HG02981 (cell line): ENCODE measurements around the gene APMAP.
"Not testable (repeated sequence)": the region's sequence is repeated elsewhere in the genome, so short reads cannot be mapped to it uniquely, and the experiment has no call there.

Source experiments
- ATAC-seq: cut with Tn5 transposase; IDR thresholded peaks from one replicate; pipeline ENCODE4 v1.9.1; 2021; ENCODE audit warnings: mild to moderate bottlenecking, moderate library complexity; ENCODE audit not compliant: unreplicated experiment

Gene APMAP

DNA sequence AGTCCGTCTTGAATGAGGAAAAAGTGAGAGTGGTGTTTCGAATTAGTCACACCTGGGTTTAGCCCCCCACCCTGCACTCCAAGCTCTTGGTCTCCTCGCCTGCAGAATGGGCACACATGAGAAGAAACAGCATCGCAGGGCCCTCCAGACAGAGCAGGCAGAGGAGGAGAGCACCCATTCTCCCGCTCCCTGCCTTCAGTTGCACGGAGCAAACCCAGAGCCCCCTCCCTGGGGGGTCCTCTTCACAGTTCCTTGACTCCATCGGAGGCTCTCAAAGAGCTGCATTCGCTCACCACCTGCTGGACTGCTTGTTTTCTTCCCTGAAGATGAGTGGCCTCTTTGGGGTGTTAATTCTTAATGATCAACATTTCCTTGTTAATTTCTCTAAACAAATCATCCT, 38.4 kb downstream of the APMAP start:
- ATAC-seq, result no peak

- ATAC-seq, result no peak
Measured at GRCh38 chr20:24953621-24954133, 38.9 kb downstream of the APMAP start.

DNA sequence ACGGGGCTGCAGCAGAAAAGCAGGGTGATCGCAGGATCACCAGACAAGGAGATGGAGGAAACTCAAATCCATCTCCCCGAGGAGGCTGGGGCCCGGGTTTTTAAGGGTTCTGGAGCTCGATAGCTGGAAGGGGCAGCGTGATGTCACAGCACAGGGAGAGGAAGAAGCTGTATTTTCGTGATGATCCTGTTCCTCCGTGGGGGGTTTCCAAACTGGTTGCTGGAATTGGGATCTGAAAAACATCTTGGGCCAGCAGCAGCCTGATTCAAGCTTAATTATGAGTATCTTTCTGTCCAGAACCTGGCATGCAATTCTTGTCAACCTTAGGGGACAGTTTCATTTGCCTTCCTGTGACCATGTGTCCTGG, 39.4 kb downstream of the APMAP start:
- no peak for ATAC-seq

GRCh38 chr20:24952376-24953208, 40.0 kb downstream of the APMAP start:
- no peak for ATAC-seq

- no peak for ATAC-seq
Measured at GRCh38 chr20:24951536-24952083, 40.9 kb downstream of the APMAP start.

GRCh38 chr20:24950836-24951525, 41.6 kb downstream of the APMAP start:
- ATAC-seq, result no peak

GRCh38 chr20:24950128-24950835, 42.3 kb downstream of the APMAP start:
- no peak for ATAC-seq

GRCh38 chr20:24949756-24950127, 42.8 kb downstream of the APMAP start:
- no peak for ATAC-seq

DNA sequence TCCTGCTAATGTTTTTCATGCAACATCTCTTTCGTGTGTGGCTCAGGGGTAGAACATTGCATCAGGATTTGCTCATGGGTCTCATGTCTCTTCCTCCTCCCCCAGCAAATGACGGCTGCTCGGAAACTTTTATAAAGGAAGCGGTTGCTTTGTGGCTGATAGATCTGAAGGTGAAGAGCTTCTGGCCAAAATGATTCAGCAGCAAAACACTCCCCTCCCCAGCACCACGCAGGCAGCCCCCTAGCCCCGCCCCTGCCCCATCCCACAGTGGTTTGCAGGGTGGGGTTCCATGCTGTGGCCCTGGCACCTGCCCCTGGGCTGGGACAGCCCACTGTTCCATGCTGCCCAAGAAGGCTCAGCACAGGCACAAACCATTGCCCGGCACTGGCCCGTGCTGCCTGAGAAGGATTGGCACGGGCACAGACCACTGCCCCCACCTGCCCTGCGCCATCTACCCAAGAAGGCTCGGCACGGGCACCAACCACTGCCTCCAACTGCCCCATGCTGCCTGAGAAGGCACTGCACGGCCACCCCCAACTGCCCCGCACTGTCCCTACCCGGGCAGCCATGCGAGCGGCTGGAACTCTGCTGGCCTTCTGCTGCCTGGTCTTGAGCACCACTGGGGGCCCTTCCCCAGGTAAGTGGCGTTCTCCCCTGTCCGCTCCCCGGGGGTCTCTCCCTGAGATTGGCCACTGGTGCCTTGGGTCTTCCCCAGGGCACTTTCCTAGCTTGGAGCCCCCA, 43.4 kb downstream of the APMAP start, which contains the start of gene CST7:
Gene CST7, plus strand, starts transcription at position 331 of the 741 bp plus-strand sequence. Its CDS starts 237 bp downstream, at position 568.
- peak; percentile 68 for ATAC-seq

GRCh38 chr20:24948396-24948938, 44.1 kb downstream of the APMAP start:
- ATAC-seq, result not testable (repeated sequence)

DNA sequence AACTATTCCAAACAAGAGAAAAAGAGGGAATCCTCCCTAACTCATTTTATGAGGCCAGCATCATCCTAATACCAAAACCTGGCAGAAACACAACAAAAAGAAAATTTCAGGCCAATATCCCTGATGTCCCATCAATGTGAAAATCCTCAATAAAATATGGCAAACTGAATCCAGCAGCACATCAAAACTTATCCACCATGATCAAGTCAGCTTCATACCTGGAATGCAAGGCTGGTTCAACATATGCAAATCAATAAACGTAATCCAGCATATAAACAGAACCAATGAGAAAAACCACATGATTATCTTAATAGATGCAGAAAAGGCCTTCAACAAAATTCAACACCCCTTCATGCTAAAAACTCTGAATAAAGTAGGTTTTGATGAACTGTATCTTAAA, 46.2 kb downstream of the APMAP start:
- ATAC-seq, result not testable (repeated sequence)

DNA sequence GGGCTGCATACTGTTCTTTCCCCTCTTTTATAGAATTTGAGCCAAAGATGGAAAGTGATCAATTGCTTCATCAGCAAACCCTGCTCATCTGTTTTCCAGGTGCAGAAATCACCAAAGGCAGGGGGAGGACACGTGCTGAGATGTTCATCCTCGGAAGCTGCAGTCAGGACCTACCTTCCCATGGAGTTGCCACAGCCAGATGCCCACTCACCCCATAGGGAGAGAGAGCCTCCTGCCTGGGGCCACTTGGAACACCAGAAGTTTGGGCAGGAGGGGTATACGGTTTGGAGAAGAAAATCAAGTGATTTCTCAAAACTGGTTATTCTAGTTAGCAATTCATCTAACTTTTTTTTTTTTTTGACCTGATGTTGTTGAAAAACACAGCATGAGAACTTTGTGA, 48.8 kb downstream of the APMAP start:
- ATAC-seq, result no peak

DNA sequence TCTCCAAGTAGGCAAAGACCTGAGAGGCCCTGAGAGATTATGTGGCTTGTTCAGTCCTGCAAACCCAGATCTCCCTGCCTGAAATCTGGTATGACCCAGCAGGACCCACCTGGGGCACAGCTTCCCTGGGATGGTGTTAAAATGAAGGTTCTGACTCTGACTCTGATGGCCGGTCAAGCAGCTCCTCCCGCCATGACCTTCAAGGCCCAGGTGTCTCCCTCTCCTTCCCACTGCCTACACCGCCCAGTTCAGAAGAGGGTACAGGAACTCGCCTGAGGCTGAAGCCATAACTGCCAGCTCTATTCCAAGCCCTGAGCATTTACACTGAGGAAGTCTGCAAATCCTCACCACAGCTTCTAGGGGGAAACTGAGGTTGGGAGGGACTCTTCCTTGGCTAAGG, 49.4 kb downstream of the APMAP start:
- no peak for ATAC-seq

DNA sequence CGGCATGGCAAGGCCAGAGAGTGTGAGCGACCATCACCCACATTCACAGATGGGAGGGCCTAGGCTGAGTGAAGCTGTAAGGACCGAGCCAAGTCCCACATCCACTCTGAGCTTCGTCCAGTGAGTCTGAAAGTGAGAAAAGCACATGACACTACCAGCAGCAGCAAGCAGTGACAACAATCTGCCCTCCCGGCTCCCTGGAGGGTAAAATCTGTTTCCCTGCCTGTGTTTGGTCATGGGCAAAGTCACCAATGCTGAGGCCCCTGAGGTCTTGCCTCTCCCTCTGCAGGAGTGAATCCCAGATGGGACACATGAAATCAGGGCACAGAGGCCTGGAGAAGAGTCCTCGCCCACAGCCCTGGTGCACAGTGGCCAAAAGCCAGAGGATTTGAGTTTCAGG, 49.9 kb downstream of the APMAP start:
- ATAC-seq, result no peak

DNA sequence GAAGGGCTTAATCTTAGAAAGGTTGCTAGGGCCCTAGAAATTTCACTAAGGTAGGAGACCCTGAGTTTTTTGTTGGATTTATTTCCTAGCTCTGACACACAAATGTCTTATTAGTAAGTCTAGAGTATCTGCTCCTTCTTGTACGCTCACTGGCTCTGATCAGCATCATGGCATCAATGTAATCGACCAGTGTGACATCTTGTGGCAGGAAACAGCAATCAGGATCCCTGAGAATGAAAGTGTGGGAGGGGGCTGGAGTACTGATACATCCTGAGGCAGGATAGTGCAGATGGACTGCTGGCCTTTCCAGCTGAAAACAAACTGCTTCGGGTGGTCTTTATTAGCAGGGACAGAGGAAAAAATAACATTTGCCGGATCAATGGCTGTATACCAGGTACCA, 53.5 kb downstream of the APMAP start:
- ATAC-seq, result no peak

- no peak for ATAC-seq
Measured at GRCh38 chr20:24938498-24938897, 54.1 kb downstream of the APMAP start.

DNA sequence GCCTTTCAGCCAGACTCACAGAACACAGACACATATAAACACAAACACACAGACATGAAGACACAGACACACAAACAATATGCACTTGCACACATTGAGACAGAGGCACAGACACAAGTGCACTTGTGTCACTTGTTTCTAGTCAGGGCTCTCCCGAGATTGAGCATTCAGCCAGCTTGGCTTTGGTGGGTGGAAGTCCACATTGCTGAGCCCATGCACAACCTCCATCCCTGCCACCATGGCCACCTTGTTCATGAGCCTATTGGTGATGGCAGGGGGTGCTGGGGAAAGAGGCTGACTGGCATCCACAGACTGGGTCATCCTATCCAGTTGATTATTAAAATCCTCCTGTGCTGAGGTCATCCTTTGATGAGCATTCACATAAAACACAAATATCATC, 55.0 kb downstream of the APMAP start:
- no peak for ATAC-seq

DNA sequence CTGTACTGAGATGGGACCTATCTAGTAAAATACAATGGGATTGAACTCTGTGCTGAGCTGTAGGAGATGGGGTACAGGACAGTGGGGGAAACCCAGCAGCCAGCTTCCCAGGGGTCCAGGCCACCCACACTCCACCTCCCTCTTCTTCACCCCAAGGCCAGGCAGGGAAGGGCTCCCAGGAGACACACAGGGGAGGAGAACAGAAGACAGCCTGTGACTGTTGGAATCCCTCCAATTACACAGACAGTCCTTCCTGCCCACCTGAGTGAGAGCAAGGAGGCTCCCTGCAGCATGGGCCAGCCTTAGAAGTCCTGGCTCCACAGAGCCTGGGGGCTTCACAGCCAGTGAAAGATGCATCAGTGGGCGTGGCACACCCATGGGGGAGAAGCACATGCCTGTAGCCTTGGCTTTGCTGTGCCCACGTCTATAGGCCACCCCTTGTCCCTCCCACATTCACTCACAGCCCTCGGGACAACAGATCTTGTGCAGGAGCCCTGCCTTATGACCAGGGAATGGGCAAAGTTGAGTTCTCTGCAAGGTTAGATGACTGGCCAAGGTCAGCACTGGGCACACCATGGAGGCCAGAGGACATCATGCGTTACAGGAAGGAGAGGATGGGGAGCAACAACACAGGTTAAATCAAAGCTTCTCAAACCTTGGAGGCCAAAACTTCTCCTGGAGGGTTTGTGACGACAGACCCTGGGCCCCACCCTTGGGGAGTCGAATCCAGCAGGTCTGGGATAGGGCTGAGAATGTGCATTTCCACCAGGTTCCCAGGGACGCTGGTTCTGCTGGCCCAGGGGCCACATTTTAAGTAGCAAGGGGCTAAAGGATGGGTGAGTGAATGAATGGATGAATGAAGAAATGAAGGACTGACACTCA, 55.8 kb downstream of the APMAP start:
- ATAC-seq, result no peak
